ENCODE measurements around the gene OIT3. TPM values are rescaled to one million over a fixed set of nuclear protein-coding genes. Genes with fewer than 3 reads are reported as not detected.

OIT3 gene
- total RNA-seq: 0.17 TPM in 1 of 2 replicates, not detected in the other

GRCh38 chr10:72893136-72893798 is at the start of gene OIT3:
Gene OIT3 (plus strand): TSS chr10:72893739. CDS start chr10:72893799, 60 bp downstream.
- intact Hi-C loops (cut with micrococcal nuclease): no loop called here
- ATAC-seq (ENCODE audit: low read depth) (no peak), DNase-seq (no peak)
- ChIA-PET POLR2A (interaction anchor here (0.6 kb wide), 1 partner anchor 1371 kb away, joined by 3 read pairs; no protein-coding TSS in a partner anchor), CTCF (no interaction called here)
- Mint-ChIP-seq H3K27me3 (peaks cover 7% of the 10 kb centered on the region), H3K9me3 (no peaks in the 10 kb centered on the region), H3K27ac (no peak within 1 kb of the TSS), H3K36me3 (ENCODE audit: low read depth) (peaks cover 5% of the 10 kb centered on the region), H3K4me1 (no peaks in the 10 kb centered on the region), H3K4me3 (no peak within 1 kb of the TSS)
- no peak for TF ChIP-seq CTCF (IDR thresholded peaks at IDR 0.05)

GRCh38 chr10:72846238-72846637 is 47.3 kb upstream of the OIT3 start:
- DNase-seq (no peak), ATAC-seq (ENCODE audit: low read depth) (no peak)
- ChIA-PET POLR2A (no interaction called here), CTCF (no interaction called here)
- no peak for TF ChIP-seq CTCF (IDR thresholded peaks at IDR 0.05)
- Mint-ChIP-seq H3K9me3 (peaks cover 5% of the 10 kb centered on the region), H3K36me3 (ENCODE audit: low read depth) (peaks cover 9% of the 10 kb centered on the region), H3K27me3 (no peaks in the 10 kb centered on the region), H3K4me1 (no peaks in the 10 kb centered on the region), H3K27ac (no peak overlapping the region), H3K4me3 (no peak overlapping the region)
- intact Hi-C loops (cut with micrococcal nuclease): no loop called here

DNA sequence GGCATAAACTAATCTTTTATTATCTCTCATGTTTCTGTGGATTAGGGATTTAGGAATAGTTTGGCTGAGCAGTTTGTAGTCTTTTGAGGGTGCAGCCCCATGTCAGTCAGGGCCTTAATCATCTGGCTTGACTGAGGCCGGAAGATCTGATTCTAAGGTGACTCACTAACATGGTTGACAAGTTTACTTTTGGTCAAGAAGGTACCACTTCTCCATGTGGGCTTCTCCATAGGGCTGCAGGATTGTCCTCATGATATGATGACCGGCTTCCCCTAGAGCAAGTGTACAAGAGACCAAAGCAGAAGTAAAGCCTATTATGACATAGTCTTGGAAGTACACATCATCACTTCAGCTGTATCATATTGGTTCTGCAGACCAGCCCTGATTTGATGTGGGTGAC is 45.9 kb upstream of the OIT3 start:
- no peak for TF ChIP-seq CTCF (IDR thresholded peaks at IDR 0.05)
- ChIA-PET POLR2A (no interaction called here), CTCF (no interaction called here)
- intact Hi-C loops (cut with micrococcal nuclease): no loop called here
- peaks cover 12% of the 10 kb centered on the region for H3K36me3 Mint-ChIP-seq (ENCODE audit: low read depth)
- peaks cover 7% of the 10 kb centered on the region for H3K9me3 Mint-ChIP-seq
- H3K27ac Mint-ChIP-seq: no peak overlapping the region
- no peaks in the 10 kb centered on the region for H3K27me3 Mint-ChIP-seq
- H3K4me1 Mint-ChIP-seq: no peaks in the 10 kb centered on the region
- DNase-seq (no peak), ATAC-seq (ENCODE audit: low read depth) (no peak)
- no peak overlapping the region for H3K4me3 Mint-ChIP-seq

DNA sequence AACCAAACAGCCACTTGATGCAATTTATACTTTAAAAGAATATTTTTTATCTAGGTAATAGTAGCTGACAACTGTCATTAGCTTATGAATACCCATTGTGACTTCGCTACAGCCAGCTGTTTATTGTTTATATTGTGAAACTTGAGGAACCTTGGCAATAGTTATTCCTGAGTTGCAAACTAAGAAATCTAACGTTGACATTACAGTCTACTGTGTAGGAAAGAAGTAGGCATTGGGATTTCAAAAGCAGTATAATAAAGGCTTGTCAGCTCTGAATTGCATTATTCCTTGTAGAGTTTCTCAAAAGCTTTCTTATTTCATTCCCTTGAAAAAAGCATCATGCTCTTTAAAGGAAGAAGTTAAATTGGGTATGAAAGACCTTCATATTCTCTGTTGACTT is 42.7 kb upstream of the OIT3 start:
- ATAC-seq (ENCODE audit: low read depth) (no peak), DNase-seq (no peak)
- Mint-ChIP-seq H3K9me3 (peaks cover 7% of the 10 kb centered on the region), H3K27me3 (no peaks in the 10 kb centered on the region), H3K4me1 (no peaks in the 10 kb centered on the region), H3K27ac (no peak overlapping the region), H3K4me3 (no peak overlapping the region), H3K36me3 (ENCODE audit: low read depth) (peaks cover 12% of the 10 kb centered on the region)
- no peak for TF ChIP-seq CTCF (IDR thresholded peaks at IDR 0.05)
- ChIA-PET POLR2A (no interaction called here), CTCF (no interaction called here)
- intact Hi-C loops (cut with micrococcal nuclease): no loop called here

GRCh38 chr10:72851509-72851908 is 42.0 kb upstream of the OIT3 start:
- ChIA-PET CTCF (interaction anchor here (0.6 kb wide), 1 partner anchor 514 kb away, joined by 3 read pairs; no protein-coding TSS in a partner anchor), POLR2A (no interaction called here)
- DNase-seq (no peak), ATAC-seq (ENCODE audit: low read depth) (no peak)
- Mint-ChIP-seq H3K9me3 (peaks cover 7% of the 10 kb centered on the region), H3K27me3 (no peaks in the 10 kb centered on the region), H3K4me1 (no peaks in the 10 kb centered on the region), H3K36me3 (ENCODE audit: low read depth) (peaks cover 12% of the 10 kb centered on the region), H3K27ac (no peak overlapping the region), H3K4me3 (no peak overlapping the region)
- intact Hi-C loops (cut with micrococcal nuclease): no loop called here
- TF ChIP-seq CTCF (IDR thresholded peaks at IDR 0.05): no peak
